Sciatic nerve (tissue), 2 donors: ENCODE results near the gene CELF4. TPM values are rescaled to one million over a fixed set of nuclear protein-coding genes. Genes with fewer than 3 reads are reported as not detected.

Experiments used
- ATAC-seq: fragments of 200-7000 bp; cut with Tn5 transposase; one replicate; pipeline ENCODE4 v1.9.1; 2020; ENCODE audit warnings: mild to moderate bottlenecking, moderate library complexity
- DNase-seq: peaks from one replicate; pipeline ENCODE4 v3.0.0-alpha.2; 2020; ENCODE audit warnings: low spot score
- intact Hi-C: fragments of 100-400 bp; cut with DNase I; formaldehyde crosslinking; loops from one replicate; pipeline ENCODE4 v1.14.2; 2022
- total RNA-seq: library from RNA; stranded (reverse); fragmentation: NEBNext Ultra II Directional; extraction: Animal tissue kit (Norgen Biotek cat#: 25700); gene quantifications from one replicate; pipeline ENCODE4 v1.2.1, GENCODE V29; 2021
- donor health status: DM: no; HTN: no; CAD: no.
- donor health status: DM: no; HTN: no; CAD: no.

The CELF4 gene
- total RNA-seq, 1 donor from 2014 or later: 0.45 TPM

- DNase-seq: no peak
- intact Hi-C loops: no loop called here
- ATAC-seq: no peak
Measured at GRCh38 chr18:37332219-37332618, 233.4 kb downstream of the CELF4 start.

GRCh38 chr18:37330173-37330572, 235.4 kb downstream of the CELF4 start:
- intact Hi-C loops: no loop called here
- DNase-seq (no peak), ATAC-seq (no peak)

GRCh38 chr18:37328946-37329719, 236.5 kb downstream of the CELF4 start:
- DNase-seq: no peak
- intact Hi-C loops: no loop called here
- no peak for ATAC-seq

DNA sequence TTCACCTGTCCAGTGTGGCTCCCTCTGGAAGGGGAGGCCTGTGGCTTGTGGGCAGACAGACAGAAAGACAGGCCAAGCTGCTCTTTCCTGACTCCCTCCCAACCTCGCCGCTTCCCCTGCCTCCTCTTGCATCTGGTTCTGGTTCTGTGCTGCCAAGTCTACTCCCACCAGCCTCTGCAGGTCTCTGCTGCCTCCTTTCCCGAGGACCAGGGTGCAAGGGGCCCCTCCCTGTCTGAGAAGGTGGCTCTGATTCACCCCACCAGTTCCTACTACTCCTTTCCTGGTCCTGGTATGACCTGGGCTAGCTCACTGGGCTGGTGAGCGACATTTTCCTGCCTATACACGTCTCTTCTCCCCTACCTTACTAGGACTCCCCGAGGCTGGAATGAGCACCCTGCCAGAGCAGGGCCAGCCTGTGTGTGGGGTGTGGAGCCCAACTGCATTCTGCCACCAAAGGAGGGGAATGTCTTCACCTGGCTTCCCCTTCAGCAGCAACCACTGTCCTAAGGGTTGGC, 238.5 kb downstream of the CELF4 start:
- DNase-seq (no peak), ATAC-seq (no peak)
- intact Hi-C loops: no loop called here

DNA sequence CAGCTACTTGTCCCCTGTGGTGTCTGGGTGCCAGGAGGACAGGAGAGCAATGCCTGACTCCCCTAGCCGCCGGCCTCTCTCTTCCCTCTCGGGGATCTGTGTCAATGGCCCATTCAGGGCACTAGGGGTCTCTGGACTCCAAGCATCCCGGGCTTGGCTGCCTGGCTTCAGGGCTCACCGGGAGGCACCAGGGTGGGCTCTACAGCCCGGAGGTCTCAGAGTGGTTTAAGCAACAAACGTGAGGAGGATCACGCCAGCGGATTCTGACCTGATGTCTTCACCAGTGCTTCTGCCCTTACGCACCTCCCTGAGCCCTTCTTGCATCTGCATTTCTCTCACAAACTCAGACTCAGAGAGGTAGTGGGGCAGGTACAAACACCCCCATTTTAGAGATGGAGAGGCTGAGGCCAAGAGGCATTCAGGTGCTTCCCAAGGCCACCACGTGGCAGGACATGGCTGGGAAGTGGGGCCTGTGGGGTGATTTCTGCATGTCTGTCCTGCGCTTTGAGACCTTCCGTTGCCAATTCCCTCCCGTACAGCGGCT, 243.0 kb downstream of the CELF4 start:
- DNase-seq (no peak), ATAC-seq (no peak)
- intact Hi-C loops: no loop called here

DNA sequence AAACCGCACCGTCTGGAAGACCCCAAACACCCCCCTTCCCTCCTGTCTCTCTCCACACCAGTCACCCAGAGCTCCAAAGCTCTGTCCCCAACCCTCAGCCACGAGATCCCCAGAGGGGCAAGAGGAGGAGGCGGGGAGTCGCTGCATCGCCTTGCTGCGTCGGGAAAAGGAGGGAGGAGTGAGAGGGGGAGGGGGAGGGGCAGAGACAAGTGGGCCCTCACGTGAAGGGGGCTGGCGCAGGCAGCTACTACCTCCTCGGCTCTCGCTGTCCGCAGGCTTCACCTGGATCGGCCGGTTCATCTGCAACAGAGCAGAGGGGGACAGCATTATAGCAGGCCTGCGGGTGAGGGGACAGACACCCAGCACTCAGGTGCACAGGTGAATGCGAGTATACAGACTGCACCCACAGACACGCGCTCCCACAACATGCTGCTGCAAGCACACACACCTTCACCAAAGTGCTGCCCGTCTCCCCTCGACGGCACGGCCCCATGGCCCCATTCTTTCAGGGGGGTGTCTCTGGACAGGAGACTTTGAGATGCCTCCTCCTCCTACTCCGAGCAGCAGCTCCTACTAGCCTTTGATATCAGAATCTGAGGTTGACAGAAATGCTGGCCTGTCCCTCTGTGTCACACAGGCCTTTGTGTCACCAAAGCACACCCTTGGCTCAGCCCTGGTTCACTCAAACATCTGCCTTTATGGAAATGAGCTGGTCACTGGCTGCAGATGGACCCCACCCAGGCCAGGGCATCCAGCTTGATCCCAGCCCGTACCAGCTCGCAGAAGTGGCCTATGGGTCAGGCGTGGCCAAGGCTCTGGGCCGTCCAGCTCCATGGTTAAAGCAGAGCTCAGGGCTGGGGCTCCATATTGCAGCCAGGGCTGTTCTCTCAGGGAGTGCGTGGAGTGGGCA, 243.8 kb downstream of the CELF4 start:
- no peak for DNase-seq
- intact Hi-C loops: no loop called here
- ATAC-seq: no peak

DNA sequence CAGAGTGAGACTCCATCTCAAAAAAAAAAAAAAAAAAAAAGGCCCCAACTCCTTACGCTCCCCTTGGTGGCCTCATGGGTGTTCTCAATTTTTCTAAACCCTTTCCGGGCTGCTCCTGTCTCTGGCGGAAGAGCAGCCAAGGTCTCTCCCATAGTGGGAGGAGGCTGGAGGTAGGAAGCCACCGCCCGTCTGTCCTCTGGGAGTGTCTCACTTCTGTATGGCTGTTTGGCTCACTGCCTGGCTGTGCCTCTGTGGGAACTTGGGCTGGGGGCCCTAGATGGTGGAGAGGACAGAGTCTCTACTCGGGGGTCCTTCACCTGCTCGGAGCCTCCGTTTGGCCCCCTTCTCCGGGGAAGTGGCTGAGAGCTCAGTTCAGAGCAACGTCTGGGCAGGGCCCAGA, 245.3 kb downstream of the CELF4 start:
- DNase-seq: no peak
- intact Hi-C loops: no loop called here
- no peak for ATAC-seq

- no peak for ATAC-seq
- no peak for DNase-seq
- intact Hi-C loops: no loop called here
Measured at GRCh38 chr18:37318360-37319355, 246.9 kb downstream of the CELF4 start.

DNA sequence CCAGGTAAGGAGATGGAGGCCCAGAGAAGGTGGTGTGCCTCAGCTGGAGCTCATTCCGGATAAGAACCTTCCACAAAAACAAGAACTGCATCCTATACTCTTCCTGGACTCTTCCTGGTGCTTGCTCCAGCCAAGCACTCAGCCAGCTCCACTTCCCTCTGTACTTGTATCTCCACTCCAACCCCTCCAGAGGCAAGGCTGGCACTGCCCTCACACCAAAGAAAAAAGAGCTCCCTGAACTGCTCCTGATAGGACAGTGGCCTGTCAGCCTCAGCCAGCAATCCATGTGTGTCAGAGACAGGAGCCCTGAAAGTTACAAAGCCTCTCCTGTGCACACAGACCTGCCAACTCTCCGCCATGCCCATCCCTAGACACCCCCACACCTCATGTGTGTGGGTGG, 248.1 kb downstream of the CELF4 start:
- intact Hi-C loops: no loop called here
- DNase-seq: no peak

DNA sequence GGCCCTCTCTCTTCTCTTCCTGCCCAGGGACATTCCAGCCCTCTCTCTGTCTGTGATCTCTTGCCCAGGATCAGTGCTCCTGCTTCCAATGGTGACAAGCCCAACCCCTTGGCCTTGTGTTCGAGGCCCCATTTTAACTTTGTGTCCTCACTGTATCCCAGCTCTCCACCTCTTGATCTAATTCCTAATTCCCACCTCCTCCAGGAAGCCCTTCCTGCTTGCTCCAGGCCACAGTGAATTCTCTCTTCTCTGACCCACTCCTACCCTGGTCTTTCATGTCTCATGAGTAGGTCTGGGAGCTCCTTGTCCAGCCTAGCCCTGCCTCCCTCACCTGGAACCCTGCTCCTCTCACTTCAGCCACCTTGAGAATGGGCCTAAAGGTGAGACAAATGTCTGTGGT, 249.1 kb downstream of the CELF4 start:
- DNase-seq (no peak), ATAC-seq (no peak)
- intact Hi-C loops: no loop called here

More for the DNA sequence above, 248.1 kb downstream of the CELF4 start:
- no peak for ATAC-seq

DNA sequence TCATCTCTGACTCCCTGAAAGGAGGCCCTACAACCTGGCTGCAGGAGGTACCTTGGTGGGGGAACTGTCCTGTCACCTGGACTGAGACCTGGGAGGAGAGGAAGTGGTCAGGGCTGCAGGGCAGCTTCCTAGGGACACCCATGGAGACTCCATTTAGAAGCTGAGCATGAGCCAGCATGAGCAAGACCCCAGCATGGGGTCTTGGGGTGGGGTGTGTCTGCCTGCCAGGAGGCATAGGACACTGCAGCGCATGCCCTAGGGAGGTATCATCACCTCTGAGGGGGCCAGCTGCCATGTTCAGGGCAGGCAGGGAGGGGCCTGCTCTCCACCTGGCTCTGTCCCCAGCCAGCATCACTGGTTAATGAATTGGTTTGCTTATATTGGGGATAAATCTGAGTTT, 249.7 kb downstream of the CELF4 start:
- no peak for ATAC-seq
- intact Hi-C loops: no loop called here
- DNase-seq: no peak

DNA sequence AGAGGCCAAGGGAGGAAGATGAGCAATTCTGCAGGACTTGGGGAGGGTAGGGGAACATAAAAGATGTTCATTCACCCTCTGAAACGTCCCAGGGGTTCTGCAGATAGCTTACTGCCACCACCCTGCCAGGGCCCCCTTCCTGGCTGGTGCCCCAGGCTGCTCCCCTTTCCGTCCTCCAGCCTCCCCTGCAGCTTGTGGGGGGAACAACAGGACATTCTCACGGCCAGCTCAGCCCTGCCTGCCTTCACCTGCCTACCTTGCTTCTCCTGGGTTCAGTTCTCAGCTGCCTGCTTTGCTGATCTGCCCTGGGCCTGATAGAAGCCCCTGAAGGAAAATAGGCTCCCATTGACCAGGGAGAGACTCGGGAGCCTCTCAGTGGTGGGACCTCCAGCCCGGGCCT, 251.1 kb downstream of the CELF4 start:
- DNase-seq (no peak), ATAC-seq (no peak)
- intact Hi-C loops: no loop called here

DNA sequence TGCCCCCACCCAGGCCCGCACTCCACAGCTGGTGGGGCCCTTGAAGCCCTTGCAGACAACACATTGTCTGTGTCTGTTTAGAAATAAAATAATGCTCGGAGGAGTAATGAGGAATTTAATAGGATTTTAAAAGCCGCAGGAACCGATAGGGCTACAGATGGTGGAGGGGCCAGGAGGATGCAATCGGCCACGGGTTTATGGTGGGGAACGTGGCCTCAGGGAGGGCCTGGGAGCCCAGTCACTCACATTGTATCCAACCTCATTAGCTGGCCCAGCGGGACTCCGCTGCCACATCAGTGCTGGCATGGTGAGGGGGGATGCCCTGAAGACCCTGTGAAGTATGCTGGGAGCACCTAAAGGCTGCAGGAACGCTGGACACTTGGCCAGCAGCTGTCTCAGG, 252.0 kb downstream of the CELF4 start:
- DNase-seq (no peak), ATAC-seq (no peak)
- intact Hi-C loops: no loop called here

- intact Hi-C loops: no loop called here
- DNase-seq (no peak), ATAC-seq (no peak)
Measured at GRCh38 chr18:37309861-37310260, 255.7 kb downstream of the CELF4 start.

DNA sequence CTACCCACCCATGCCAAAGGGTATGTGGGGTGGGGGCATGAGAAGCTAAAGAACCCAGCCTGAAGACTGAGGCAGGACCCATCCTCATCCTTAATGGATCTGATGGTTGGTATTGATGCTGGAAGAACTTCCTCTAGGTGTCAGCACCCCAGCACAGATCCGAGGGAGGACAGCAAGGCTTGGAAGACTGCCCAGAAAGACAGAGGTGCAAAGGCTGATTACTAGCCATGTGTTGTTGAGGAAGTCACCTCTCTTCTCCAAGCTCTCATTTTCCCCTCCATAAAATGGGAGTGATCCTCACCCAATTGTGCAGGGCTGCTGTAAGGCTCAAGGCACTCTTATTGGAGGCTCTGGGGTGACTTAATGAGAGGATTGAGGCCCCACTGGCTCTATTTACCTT, 256.5 kb downstream of the CELF4 start:
- DNase-seq (no peak), ATAC-seq (no peak)
- intact Hi-C loops: no loop called here

DNA sequence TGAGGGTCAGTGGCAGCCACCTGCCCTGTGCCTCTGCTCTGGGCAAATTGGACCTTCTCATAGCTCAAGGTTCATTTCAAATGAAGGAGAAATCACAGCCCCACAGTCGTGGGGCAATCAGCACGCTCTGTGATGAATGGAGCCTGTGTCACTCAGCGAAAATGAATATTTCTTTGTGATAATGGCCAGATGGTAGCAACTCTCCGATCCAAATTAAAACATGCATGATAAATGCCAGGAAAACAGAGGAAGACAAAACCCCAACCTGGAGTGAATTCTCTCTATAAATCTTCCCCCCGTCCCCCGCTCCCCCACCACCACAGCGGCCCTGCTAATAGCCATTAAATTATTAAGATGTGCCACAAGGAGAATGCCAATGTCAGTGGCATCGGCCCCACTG, 258.4 kb downstream of the CELF4 start:
- ATAC-seq: no peak
- DNase-seq: no peak
- intact Hi-C loops: no loop called here

- ATAC-seq (no peak), DNase-seq (no peak)
- intact Hi-C loops: no loop called here
Measured at GRCh38 chr18:37306432-37306831, 259.2 kb downstream of the CELF4 start.

DNA sequence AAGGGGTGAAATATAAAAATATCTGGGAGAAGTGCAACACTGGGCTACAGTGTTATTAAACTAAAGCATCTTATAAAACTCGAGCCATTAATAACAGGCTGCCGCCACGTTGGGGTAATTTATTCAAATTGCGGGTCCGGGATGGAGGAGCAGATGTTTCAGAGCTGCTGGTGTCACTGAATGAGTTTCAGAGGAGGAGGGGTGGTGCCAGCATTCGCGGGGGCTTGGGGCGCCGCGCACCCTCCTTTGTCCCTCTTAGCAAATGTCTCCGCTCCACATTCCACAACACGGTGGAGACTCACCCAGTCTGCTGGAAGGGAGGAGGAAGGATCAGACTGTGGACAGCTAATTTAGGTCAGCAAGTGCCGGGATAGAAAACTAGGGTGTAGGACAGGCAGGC, 260.5 kb downstream of the CELF4 start:
- no peak for ATAC-seq
- intact Hi-C loops: no loop called here

More for the DNA sequence above, 260.5 kb downstream of the CELF4 start:
- no peak for DNase-seq
